Peyer's patch (tissue), 4 donors: ENCODE measurements around the gene CENPW. TPM values are rescaled to one million over a fixed set of nuclear protein-coding genes. Genes with fewer than 3 reads are reported as not detected.

ENCODE experiments used
- DNase-seq, 3 donors: peaks; one replicate each; pipeline ENCODE4 v3.0.0-alpha.2; 2017 to 2019
- H3K27ac ChIP-seq, 4 donors: fragments of 200-600 bp; sonication (generic); one replicate each; pipeline ENCODE4 v1.5.1; 2016 to 2019
- H3K27me3 ChIP-seq, 2 donors: fragments of 200-600 bp; sonication (generic); one replicate each; pipeline ENCODE4 v1.5.1; 2019
- H3K36me3 ChIP-seq, 3 donors: fragments of 200-600 bp; sonication (generic); one replicate each; pipeline ENCODE4 v1.5.1; 2016 to 2019
- H3K4me1 ChIP-seq, 4 donors: fragments of 200-600 bp; sonication (generic); one replicate each; pipeline ENCODE4 v1.5.1; 2016 to 2019
- H3K4me3 ChIP-seq, 4 donors: fragments of 200-600 bp; sonication (generic); 1 replicate in 3 of 4; 2 replicates in 1 of 4; pipeline ENCODE4 v1.5.1; 2016 to 2019; ENCODE audit warnings: mild to moderate bottlenecking in 1 of 4
- H3K9me3 ChIP-seq, 4 donors: fragments of 200-600 bp; sonication (generic); one replicate each; pipeline ENCODE4 v1.5.1; 2016 to 2019; ENCODE audit warnings: mild to moderate bottlenecking in 1 of 4
- CTCF ChIP-seq, 6 experiments: fragments of 450-650 bp in 4 of 6; fragments of 200-600 bp in 2 of 6; sonication (generic) in 1 of 6; IDR thresholded peaks; one replicate each; pipeline ENCODE4 v1.5.1; 2017 to 2019; ENCODE audit warnings: antibody characterized with exemption in 6 of 6, mild to moderate bottlenecking in 3 of 6, moderate library complexity in 1 of 6
- POLR2A ChIP-seq, 2 donors: fragments of 450-650 bp; IDR thresholded peaks; one replicate each; pipeline ENCODE4 v1.5.1; 2017; ENCODE audit warnings: antibody characterized with exemption in 2 of 2, mild to moderate bottlenecking in 2 of 2, moderate library complexity in 2 of 2
- total RNA-seq, 4 donors: library from RNA; depleted of rRNA; stranded (reverse); fragments of >200 nt; gene quantifications; one replicate each; pipeline ENCODE4 v1.1.0, GENCODE V29; 2016

Gene CENPW
- total RNA-seq, 4 donors from 2014 or later = 3.3 TPM; not detected in 3

DNA sequence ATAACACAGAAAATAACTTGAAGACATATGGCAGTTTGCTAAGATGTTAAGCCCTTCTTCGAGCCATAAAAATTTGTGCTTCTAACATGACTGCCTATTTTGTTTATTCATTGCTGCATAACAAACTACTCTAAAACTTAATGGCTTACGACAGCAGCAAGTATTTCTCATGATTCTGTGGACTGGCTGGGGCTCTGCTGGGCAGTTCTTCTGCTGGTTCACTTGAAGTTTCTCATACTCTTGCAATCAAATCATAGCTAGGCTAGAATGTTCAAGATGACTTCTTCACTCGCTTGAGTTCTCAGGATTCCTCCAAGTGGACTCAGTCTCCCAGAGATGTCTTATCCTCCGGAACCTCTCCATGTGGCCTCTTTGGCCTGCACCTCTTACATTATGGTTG, 33.4 kb downstream of the CENPW start:
- Histone ChIP-seq H3K4me1 (no peaks in the 10 kb centered on the region), H3K9me3 (no peaks in the 10 kb centered on the region), H3K36me3 (no peaks in the 10 kb centered on the region), H3K4me3 (no peak overlapping the region), H3K27ac (no peak overlapping the region), H3K27me3 (no peaks in the 10 kb centered on the region)
- TF ChIP-seq CTCF (IDR thresholded peaks at IDR 0.05) = no peak
- no peak for DNase-seq

DNA sequence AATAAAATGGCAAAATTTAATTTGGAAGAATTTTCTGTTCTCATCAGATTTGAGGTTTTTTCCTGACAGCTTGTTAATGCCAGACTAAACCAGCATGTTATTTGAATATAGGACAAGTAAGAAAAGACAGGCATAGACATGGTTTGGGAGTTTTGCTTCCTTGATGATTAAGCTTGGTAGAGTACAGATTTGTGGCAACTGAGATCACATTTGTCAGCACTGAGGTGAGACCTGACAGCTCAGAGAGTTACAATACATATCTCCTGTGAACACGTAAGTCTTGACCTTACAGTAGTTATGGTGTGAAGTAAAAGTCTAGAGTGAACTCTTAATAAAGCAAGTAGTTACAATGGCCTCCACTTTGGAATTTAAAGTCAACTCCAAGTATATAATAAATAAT, 34.5 kb downstream of the CENPW start:
- H3K9me3 ChIP-seq = no peaks in the 10 kb centered on the region
- no peaks in the 10 kb centered on the region for H3K27me3 ChIP-seq
- H3K36me3 ChIP-seq = no peaks in the 10 kb centered on the region
- H3K4me3 ChIP-seq = no peak overlapping the region
- no peak for TF ChIP-seq POLR2A (IDR thresholded peaks at IDR 0.05)
- no peak for TF ChIP-seq CTCF (IDR thresholded peaks at IDR 0.05)
- DNase-seq = no peak
- H3K27ac ChIP-seq = no peak overlapping the region
- no peaks in the 10 kb centered on the region for H3K4me1 ChIP-seq

DNA sequence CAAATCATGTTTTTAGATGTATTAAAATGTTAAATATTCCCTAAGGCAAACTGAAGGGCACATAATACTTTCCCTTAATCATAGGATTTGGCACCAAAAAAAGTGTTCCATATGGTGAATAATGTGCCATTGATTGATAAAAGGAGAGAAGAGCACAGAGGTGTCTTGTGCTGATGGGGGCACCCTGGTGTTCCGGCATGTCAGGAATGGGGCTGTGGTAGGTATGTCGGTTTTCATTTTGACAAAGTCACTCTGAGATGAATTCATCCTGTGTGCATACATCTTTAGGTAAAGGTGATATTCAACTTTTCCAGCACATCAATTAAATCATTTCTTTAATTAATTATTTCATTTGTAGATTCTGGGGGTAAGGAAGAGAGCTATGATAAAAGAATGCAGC, 36.8 kb downstream of the CENPW start:
- H3K9me3 ChIP-seq = no peaks in the 10 kb centered on the region
- no peaks in the 10 kb centered on the region for H3K4me1 ChIP-seq
- no peak overlapping the region for H3K4me3 ChIP-seq
- TF ChIP-seq CTCF (IDR thresholded peaks at IDR 0.05) (no peak), POLR2A (IDR thresholded peaks at IDR 0.05) (no peak)
- no peak overlapping the region for H3K27ac ChIP-seq
- DNase-seq = no peak
- H3K36me3 ChIP-seq = no peaks in the 10 kb centered on the region
- no peaks in the 10 kb centered on the region for H3K27me3 ChIP-seq

DNA sequence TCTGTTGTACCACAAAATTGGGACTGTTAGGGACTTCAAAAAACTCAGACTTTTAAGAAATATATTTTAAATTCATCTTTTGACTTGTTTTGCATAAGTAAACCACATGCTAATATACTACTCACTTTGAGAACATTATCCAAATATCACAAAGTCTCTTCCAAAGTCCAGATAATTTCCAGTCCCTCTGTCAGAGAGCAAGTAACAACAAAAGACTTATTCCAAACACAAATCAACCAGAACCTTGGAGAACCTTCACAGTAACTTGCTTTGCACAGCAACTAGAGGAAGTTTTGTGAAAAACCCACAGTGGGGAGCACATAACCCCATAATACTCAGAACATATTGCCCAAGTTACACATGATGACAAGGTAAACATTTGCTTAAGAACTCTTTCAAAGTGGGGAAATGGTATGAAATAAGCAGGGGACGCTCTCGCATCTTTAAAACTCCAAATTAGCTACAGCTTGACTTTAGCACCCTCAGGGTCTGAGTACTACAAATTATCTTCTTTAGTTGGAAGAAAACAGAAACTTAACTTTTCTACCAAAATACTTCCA, 37.8 kb downstream of the CENPW start:
- TF ChIP-seq CTCF (IDR thresholded peaks at IDR 0.05) = no peak
- no peak for TF ChIP-seq POLR2A (IDR thresholded peaks at IDR 0.05)
- Histone ChIP-seq H3K4me1 (no peaks in the 10 kb centered on the region), H3K27me3 (no peaks in the 10 kb centered on the region)

GRCh38 chr6:126380072-126380583, 40.2 kb downstream of the CENPW start:
- Histone ChIP-seq H3K4me3 (no peak overlapping the region), H3K9me3 (peaks cover 0 to 7% (median 0%) of the 10 kb centered on the region in 4 donors), H3K36me3 (no peaks in the 10 kb centered on the region), H3K27me3 (no peaks in the 10 kb centered on the region), H3K4me1 (no peaks in the 10 kb centered on the region), H3K27ac (peak overlapping the region in 1 of 4 donors; percentile 33)
- TF ChIP-seq POLR2A (IDR thresholded peaks at IDR 0.05) = no peak
- no peak for TF ChIP-seq CTCF (IDR thresholded peaks at IDR 0.05)
- no peak for DNase-seq

More for the DNA sequence above, 37.8 kb downstream of the CENPW start:
- DNase-seq = no peak
- Histone ChIP-seq H3K36me3 (no peaks in the 10 kb centered on the region), H3K4me3 (no peak overlapping the region), H3K27ac (no peak overlapping the region), H3K9me3 (no peaks in the 10 kb centered on the region)

DNA sequence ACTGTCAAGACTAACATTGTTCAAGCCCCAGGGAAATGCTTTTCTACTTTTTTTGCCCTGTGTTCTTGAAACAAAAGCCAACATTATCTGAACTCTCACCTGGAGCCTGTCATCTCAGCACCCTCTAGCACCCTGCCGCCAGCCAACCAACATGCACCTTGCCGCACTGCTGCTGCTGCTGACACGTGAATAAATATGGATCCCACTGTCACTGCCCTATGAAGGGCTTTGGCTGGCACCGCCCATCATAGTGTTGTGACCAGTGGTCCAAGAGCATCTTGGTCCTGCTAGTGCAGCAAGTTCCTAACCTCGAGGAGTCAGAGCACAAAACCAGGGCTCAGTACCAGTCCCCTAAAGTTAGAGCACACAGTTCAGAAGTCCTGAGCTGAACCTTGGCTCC, 41.6 kb downstream of the CENPW start:
- TF ChIP-seq CTCF (IDR thresholded peaks at IDR 0.05) = no peak
- no peak for TF ChIP-seq POLR2A (IDR thresholded peaks at IDR 0.05)
- Histone ChIP-seq H3K4me3 (no peak overlapping the region), H3K27ac (no peak overlapping the region), H3K4me1 (no peaks in the 10 kb centered on the region), H3K27me3 (no peaks in the 10 kb centered on the region), H3K9me3 (peaks cover 0 to 7% (median 0%) of the 10 kb centered on the region in 4 donors), H3K36me3 (no peaks in the 10 kb centered on the region)
- DNase-seq = no peak
